ENCODE results near the gene CENPH.
"Not testable (repeated sequence)": the region's sequence is repeated elsewhere in the genome, so short reads cannot be mapped to it uniquely, and the experiment has no call there.

CENPH gene

GRCh38 chr5:69189162-69190086 is at the start of gene CENPH:
Gene CENPH, plus strand, starts transcription at chr5:69189583. Its CDS starts 52 bp downstream, at chr5:69189635.
- peak; percentile 76 to 83 for DNase-seq (ENCODE audit: low read depth in 1 of 2, low spot score in 1 of 2)

- not testable (repeated sequence) for DNase-seq (ENCODE audit: low read depth in 1 of 2, low spot score in 1 of 2)
These were observed 49.1 kb upstream of the CENPH start for GRCh38 chr5:69140239-69140638.

DNA sequence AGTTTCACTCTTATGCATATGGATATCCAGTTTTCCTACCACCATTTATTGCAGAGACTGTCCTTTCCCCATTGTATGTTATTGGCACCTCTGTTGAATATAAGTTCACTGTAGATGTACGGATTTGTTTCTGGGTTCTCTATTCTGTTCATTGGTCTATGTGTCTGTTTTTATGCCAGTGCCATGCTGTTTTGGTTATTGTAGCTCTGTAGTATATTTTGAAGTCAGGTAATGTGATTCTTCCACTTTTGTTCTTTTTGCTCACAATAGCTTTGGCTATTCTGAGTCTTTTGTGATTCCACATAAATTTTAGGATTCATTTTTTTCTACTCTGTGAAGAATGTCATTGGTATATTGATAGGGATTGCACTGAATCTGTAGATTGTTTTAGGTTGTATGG is 48.6 kb upstream of the CENPH start:
- no peak for DNase-seq (ENCODE audit: low read depth in 1 of 2, low spot score in 1 of 2)

DNA sequence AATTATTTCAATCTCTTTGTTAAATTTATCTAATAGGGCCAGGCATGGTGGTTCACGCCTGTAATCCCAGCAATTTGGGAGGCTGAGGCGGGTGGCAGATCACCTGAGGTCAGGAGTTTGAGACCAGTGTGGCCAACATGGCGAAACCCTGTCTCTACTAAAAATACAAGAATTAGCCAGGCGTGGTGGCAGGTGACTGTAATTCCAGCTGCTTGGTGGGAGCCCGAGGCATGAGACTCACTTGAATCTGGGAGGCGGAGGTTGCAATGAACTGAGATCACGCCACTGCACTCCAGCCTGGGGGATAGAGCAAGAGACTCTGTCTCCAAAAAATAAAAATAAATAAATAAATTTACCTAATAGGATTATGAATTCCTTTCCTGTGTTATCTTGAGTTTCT is 40.8 kb upstream of the CENPH start:
- not testable (repeated sequence) for DNase-seq (ENCODE audit: low read depth in 1 of 2, low spot score in 1 of 2)

GRCh38 chr5:69148981-69149675 is 40.3 kb upstream of the CENPH start:
- DNase-seq (ENCODE audit: low read depth in 1 of 2, low spot score in 1 of 2), result no peak

- DNase-seq (ENCODE audit: low read depth in 1 of 2, low spot score in 1 of 2), result no peak
These were observed 39.7 kb upstream of the CENPH start for GRCh38 chr5:69149676-69150010.

GRCh38 chr5:69152731-69153130 is 36.7 kb upstream of the CENPH start:
- DNase-seq (ENCODE audit: low read depth in 1 of 2, low spot score in 1 of 2), result no peak

DNA sequence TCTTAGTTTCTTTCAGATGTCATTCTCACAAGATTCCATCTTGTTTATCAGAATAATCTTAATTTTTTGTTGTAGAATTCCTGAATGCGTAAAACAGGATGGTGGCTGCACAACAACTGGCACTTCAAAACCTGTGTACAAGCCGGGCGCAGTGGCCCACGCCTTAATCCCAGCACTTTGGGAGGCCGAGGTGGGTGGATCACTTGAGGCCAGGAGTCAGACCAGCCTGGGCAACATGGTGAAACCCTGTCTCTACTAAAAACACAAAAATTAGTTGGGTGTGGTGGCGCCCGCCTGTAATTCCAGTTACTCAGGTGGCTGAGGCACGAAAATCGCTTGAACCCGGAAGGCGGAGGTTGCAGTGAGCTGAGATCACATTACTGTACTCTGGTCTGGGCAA is 32.9 kb upstream of the CENPH start:
- DNase-seq (ENCODE audit: low read depth in 1 of 2, low spot score in 1 of 2), result no peak

GRCh38 chr5:69158039-69158438 is 31.3 kb upstream of the CENPH start:
- no peak for DNase-seq (ENCODE audit: low read depth in 1 of 2, low spot score in 1 of 2)

DNA sequence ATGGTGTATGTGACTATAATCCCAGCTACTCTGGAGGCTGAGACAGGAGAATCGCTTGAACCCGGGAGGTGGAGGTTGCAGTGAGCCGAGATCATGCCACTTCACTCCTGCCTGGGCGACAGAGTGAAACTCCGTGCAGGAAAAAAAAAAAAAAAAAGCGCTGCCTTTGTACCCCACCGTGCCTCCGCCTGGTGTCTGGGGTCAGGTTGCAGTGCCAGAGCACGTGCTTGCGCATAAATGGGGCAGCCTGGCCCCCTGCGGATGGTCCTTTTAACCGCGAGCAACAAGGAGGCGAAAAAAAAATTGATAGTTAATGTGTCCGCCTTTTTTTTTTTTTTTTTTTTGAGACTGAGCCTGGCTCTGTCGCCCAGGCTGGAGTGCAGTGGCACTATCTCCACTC is 28.7 kb upstream of the CENPH start:
- no peak for DNase-seq (ENCODE audit: low read depth in 1 of 2, low spot score in 1 of 2)

- DNase-seq (ENCODE audit: low read depth in 1 of 2, low spot score in 1 of 2), result peak; percentile 93 to 96
These were observed 22.5 kb upstream of the CENPH start, which contains the start of gene CCNB1 for GRCh38 chr5:69166686-69167492. Gene CCNB1, plus strand, starts transcription at chr5:69167150. Its CDS starts 113 bp downstream, at chr5:69167263.

DNA sequence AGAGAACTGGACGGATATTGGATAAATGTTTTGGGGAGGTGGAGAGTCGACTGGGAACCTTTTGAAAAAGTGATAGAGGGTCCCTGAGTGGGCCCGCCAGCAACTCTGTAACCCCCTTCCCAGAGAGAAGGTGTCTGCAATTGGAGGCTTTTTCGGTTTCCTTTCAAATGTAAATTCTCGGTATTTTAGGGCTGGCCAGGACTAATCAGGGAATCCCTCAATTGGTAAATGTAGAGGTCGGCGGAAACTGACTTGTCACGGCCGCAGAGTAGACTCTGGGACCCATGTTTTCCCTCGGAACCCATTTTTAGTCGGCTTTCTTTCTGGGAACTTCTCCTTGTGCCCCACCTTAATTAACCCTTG is 21.9 kb upstream of the CENPH start:
- DNase-seq (ENCODE audit: low read depth in 1 of 2, low spot score in 1 of 2), result no peak

GRCh38 chr5:69167929-69168328 is 21.5 kb upstream of the CENPH start:
- no peak for DNase-seq (ENCODE audit: low read depth in 1 of 2, low spot score in 1 of 2)

- no peak for DNase-seq (ENCODE audit: low read depth in 1 of 2, low spot score in 1 of 2)
These were observed 18.9 kb upstream of the CENPH start for GRCh38 chr5:69170495-69170894.

DNA sequence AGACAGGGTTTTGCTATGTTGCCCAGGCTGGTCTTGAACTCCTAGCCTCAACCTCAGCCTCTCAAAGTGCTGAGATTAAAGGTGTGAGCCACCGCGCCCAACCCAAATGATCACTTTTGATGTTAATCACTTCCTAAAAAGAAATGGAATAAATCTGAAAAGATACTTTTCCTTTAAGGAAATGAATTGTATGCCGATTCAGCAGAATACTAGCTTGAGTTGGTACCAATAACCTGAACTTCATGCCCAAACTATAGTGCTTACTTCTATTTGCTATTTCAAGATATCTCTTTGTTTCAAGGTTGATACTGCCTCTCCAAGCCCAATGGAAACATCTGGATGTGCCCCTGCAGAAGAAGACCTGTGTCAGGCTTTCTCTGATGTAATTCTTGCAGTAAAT is 18.4 kb upstream of the CENPH start:
- no peak for DNase-seq (ENCODE audit: low read depth in 1 of 2, low spot score in 1 of 2)

DNA sequence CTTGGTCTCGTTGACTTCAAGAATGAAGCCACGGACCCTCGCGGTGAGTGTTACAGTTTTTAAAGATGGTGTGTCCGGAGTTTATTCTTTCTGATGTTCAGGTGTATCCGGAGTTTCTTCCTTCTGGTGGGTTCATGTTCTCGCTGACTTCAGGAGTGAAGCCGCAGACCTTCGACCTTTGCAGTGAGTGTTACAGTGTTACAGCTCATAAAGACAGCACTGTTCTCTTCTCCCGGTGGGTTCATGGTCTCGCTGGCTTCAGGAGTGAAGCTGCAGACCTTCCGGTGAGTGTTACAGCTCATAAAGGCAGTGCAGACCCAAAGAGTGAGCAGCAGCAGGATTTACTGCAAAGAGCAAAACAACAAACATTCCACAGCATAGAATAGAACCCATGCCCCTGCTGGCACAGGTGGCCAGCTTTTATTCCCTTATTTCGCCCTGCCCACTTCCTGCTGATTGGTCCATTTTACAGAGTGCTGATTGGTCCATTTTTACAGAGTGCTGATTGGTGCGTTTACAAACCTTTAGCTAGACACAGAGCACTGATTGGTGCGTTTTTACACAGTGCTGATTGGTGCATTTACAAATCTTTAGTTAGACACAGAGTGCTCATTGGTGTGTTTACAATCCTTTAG is 7.6 kb upstream of the CENPH start:
- DNase-seq (ENCODE audit: low read depth in 1 of 2, low spot score in 1 of 2), result not testable (repeated sequence)

- no peak for DNase-seq (ENCODE audit: low read depth in 1 of 2, low spot score in 1 of 2)
These were observed 4.8 kb upstream of the CENPH start for GRCh38 chr5:69184621-69185020.

- DNase-seq (ENCODE audit: low read depth in 1 of 2, low spot score in 1 of 2), result no peak
These were observed 2.0 kb upstream of the CENPH start for GRCh38 chr5:69187342-69187741.

GRCh38 chr5:69188811-69189161 is 597 bp upstream of the CENPH start:
- DNase-seq (ENCODE audit: low read depth in 1 of 2, low spot score in 1 of 2), result no peak

DNA sequence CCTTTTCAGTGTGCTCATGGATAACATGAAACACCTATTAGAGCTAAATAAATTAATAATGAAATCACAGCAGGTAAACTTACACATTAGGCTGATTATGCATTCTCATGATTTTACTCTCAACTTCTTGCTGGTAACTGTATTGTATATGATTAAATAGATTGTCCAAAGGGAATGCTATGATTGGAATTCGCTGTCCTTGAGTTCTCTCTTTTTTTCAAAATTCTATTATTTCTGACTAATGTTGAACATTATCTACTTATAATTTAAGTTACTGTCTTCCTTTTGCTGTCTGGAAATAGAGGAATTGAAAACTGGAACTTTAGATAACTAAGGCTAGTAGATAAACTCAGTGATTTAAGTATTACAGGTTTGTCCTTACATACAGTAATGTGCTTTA is 13.1 kb downstream of the CENPH start:
- no peak for DNase-seq (ENCODE audit: low read depth in 1 of 2, low spot score in 1 of 2)

DNA sequence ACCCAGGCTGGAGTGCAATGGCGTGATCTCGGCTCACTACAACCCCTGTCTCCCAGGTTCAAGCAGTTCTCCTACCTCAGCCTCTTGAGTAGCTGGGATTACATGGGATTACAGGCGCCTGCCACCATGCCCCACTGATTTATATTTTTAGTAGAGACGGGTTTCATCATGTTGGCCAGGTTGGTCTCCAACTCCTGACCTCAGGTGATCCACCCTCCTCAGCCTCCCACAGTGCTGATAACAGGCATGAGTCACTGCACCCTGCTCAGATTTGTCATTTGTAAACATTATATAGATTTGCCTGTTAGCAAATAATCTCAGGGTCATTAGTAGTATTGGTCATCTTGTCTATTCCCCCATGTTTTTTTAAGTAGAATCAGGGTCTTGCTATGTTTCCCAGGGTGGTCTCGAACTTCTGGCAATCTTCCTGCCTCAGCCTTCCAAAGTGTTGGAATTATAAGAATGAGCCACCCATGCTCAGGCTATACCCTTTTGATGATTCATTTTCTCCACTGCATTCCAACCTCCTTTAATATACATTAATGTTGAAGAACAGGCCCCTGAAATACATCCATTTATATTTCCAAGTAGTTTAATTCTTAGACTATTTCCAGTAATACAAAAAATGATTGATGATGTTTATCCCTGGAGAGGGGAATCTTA is 17.3 kb downstream of the CENPH start:
- no peak for DNase-seq (ENCODE audit: low read depth in 1 of 2, low spot score in 1 of 2)

All from activated T-helper 1 cell treated with anti-CD3 and anti-CD28 coated beads, Interleukin-2, amount 50 U/mL, for 16 hours (primary cell).